Bone marrow (tissue), 2 donors: ENCODE data around the gene CLSTN2.

ENCODE experiments used
- DNase-seq, 2 donors: peaks; one replicate each; lab custom pipeline; 2025; lab: John Stamatoyannopoulos, UW

Gene CLSTN2

GRCh38 chr3:140236836-140237501, 302.0 kb downstream of the CLSTN2 start:
- DNase-seq: no peak

- DNase-seq: no peak
Observed at GRCh38 chr3:140238646-140239314, 303.8 kb downstream of the CLSTN2 start.

GRCh38 chr3:140242818-140243276, 307.9 kb downstream of the CLSTN2 start:
- no peak for DNase-seq

- DNase-seq: no peak
Observed at GRCh38 chr3:140243575-140243974, 308.6 kb downstream of the CLSTN2 start.

- DNase-seq: no peak
Observed at GRCh38 chr3:140244893-140245292, 309.9 kb downstream of the CLSTN2 start.

- DNase-seq: no peak
Observed at GRCh38 chr3:140246578-140246977, 311.6 kb downstream of the CLSTN2 start.

GRCh38 chr3:140247775-140248174, 312.8 kb downstream of the CLSTN2 start:
- no peak for DNase-seq

- DNase-seq: no peak
Observed at GRCh38 chr3:140249188-140249587, 314.2 kb downstream of the CLSTN2 start.

GRCh38 chr3:140250010-140250855, 315.2 kb downstream of the CLSTN2 start:
- no peak for DNase-seq

- DNase-seq: no peak
Observed at GRCh38 chr3:140250945-140251344, 316.0 kb downstream of the CLSTN2 start.

GRCh38 chr3:140251678-140252077, 316.7 kb downstream of the CLSTN2 start:
- no peak for DNase-seq

GRCh38 chr3:140252812-140253656, 318.0 kb downstream of the CLSTN2 start:
- no peak for DNase-seq

GRCh38 chr3:140258222-140258724, 323.3 kb downstream of the CLSTN2 start:
- DNase-seq: no peak

GRCh38 chr3:140265302-140265701, 330.3 kb downstream of the CLSTN2 start:
- DNase-seq: no peak

GRCh38 chr3:140268103-140268502, 333.1 kb downstream of the CLSTN2 start:
- no peak for DNase-seq

- no peak for DNase-seq
Observed at GRCh38 chr3:140268610-140269009, 333.6 kb downstream of the CLSTN2 start.

GRCh38 chr3:140270329-140270728, 335.3 kb downstream of the CLSTN2 start:
- no peak for DNase-seq

- no peak for DNase-seq
Observed at GRCh38 chr3:140273542-140274195, 338.7 kb downstream of the CLSTN2 start.

GRCh38 chr3:140274429-140274828, 339.4 kb downstream of the CLSTN2 start:
- no peak for DNase-seq

GRCh38 chr3:140276703-140277102, 341.7 kb downstream of the CLSTN2 start:
- DNase-seq: no peak

- DNase-seq: no peak
Observed at GRCh38 chr3:140277886-140278285, 342.9 kb downstream of the CLSTN2 start.
